ENCODE measurements around the gene RELN.
"Not testable (repeated sequence)": the region's sequence is repeated elsewhere in the genome, so short reads cannot be mapped to it uniquely, and the experiment has no call there.

Gene RELN

GRCh38 chr7:103821092-103821491, 168.4 kb downstream of the RELN start:
- TF ChIP-seq MAX (IDR thresholded peaks at IDR 0.05; ENCODE audit: low read depth, low read length) (no peak), MYC (IDR thresholded peaks at IDR 0.05; ENCODE audit: low read depth, low read length) (no peak), CTCF (IDR thresholded peaks at IDR 0.05; ENCODE audit: low read depth, low read length) (no peak), POLR2A (IDR thresholded peaks at IDR 0.05; ENCODE audit: extremely low read depth, insufficient read length) (no peak)
- DNase-seq (ENCODE audit: low read depth), result no peak
- no peak overlapping the region for H3K4me3 ChIP-seq (ENCODE audit: low read depth, low read length)

GRCh38 chr7:103815972-103816371, 173.5 kb downstream of the RELN start:
- not testable (repeated sequence) for H3K4me3 ChIP-seq (ENCODE audit: low read depth, low read length); DNase-seq (ENCODE audit: low read depth)

GRCh38 chr7:103813970-103814369, 175.5 kb downstream of the RELN start:
- TF ChIP-seq MAX (IDR thresholded peaks at IDR 0.05; ENCODE audit: low read depth, low read length) (no peak), POLR2A (IDR thresholded peaks at IDR 0.05; ENCODE audit: extremely low read depth, insufficient read length) (no peak), CTCF (IDR thresholded peaks at IDR 0.05; ENCODE audit: low read depth, low read length) (no peak), MYC (IDR thresholded peaks at IDR 0.05; ENCODE audit: low read depth, low read length) (no peak)
- no peak overlapping the region for H3K4me3 ChIP-seq (ENCODE audit: low read depth, low read length)
- DNase-seq (ENCODE audit: low read depth), result no peak

- DNase-seq (ENCODE audit: low read depth), result no peak
- TF ChIP-seq CTCF (IDR thresholded peaks at IDR 0.05; ENCODE audit: low read depth, low read length), result no peak
- no peak for TF ChIP-seq MYC (IDR thresholded peaks at IDR 0.05; ENCODE audit: low read depth, low read length)
- TF ChIP-seq POLR2A (IDR thresholded peaks at IDR 0.05; ENCODE audit: extremely low read depth, insufficient read length), result no peak
- no peak for TF ChIP-seq MAX (IDR thresholded peaks at IDR 0.05; ENCODE audit: low read depth, low read length)
- H3K4me3 ChIP-seq (ENCODE audit: low read depth, low read length), result no peak overlapping the region
These were observed 177.5 kb downstream of the RELN start for GRCh38 chr7:103811997-103812396.

- no peak overlapping the region for H3K4me3 ChIP-seq (ENCODE audit: low read depth, low read length)
- DNase-seq (ENCODE audit: low read depth), result no peak
- TF ChIP-seq MAX (IDR thresholded peaks at IDR 0.05; ENCODE audit: low read depth, low read length) (no peak), CTCF (IDR thresholded peaks at IDR 0.05; ENCODE audit: low read depth, low read length) (no peak), MYC (IDR thresholded peaks at IDR 0.05; ENCODE audit: low read depth, low read length) (no peak), POLR2A (IDR thresholded peaks at IDR 0.05; ENCODE audit: extremely low read depth, insufficient read length) (no peak)
These were observed 178.2 kb downstream of the RELN start for GRCh38 chr7:103811290-103811689.

GRCh38 chr7:103810112-103810744, 179.2 kb downstream of the RELN start:
- H3K4me3 ChIP-seq (ENCODE audit: low read depth, low read length), result no peak overlapping the region
- TF ChIP-seq MAX (IDR thresholded peaks at IDR 0.05; ENCODE audit: low read depth, low read length) (no peak), POLR2A (IDR thresholded peaks at IDR 0.05; ENCODE audit: extremely low read depth, insufficient read length) (no peak), MYC (IDR thresholded peaks at IDR 0.05; ENCODE audit: low read depth, low read length) (no peak), CTCF (IDR thresholded peaks at IDR 0.05; ENCODE audit: low read depth, low read length) (no peak)
- peak; percentile 69 for DNase-seq (ENCODE audit: low read depth)
